Type B pancreatic cell (in vitro differentiated cells): ENCODE data around the gene KCNK6. TPM values are rescaled to one million over a fixed set of nuclear protein-coding genes. Genes with fewer than 3 reads are reported as not detected.
A peak's percentile ranks its signal among the peaks of the same experiment; 100 is the strongest.

Source experiments
- DNase-seq: peaks from one replicate; pipeline ENCODE4 v3.0.0; 2021; ENCODE audit warnings: mixed read lengths; ENCODE audit not compliant: unreplicated experiment; ENCODE audit errors: extremely low spot score
- H3K27ac Mint-ChIP-seq: 2 replicates; pipeline ENCODE4 v1.8.0; 2021; ENCODE audit warnings: mild to moderate bottlenecking, mixed read lengths
- H3K27me3 Mint-ChIP-seq: 2 replicates; pipeline ENCODE4 v1.8.0; 2021; ENCODE audit warnings: mixed read lengths
- H3K36me3 Mint-ChIP-seq: 2 replicates; pipeline ENCODE4 v1.8.0; 2021; ENCODE audit warnings: mixed read lengths
- H3K4me1 Mint-ChIP-seq: one replicate; pipeline ENCODE4 v1.8.0; 2021; ENCODE audit warnings: mixed read lengths; ENCODE audit not compliant: unreplicated experiment
- H3K4me3 Mint-ChIP-seq: 2 replicates; pipeline ENCODE4 v1.8.0; 2021; ENCODE audit warnings: mild to moderate bottlenecking, mixed read lengths
- H3K9me3 Mint-ChIP-seq: 2 replicates; pipeline ENCODE4 v1.8.0; 2021; ENCODE audit warnings: mixed read lengths
- total RNA-seq: library from RNA; stranded (reverse); gene quantifications from 2 replicates; pipeline ENCODE4 v1.2.1, GENCODE V29; 2021; ENCODE audit warnings: low replicate concordance
- TF ChIP-seq, protein P1 (sequence below): fragments of 200-600 bp; sonication (generic); conservative IDR thresholded peaks from 2 replicates; pipeline ENCODE4 v1.5.0; 2021; ENCODE audit warnings: antibody characterized with exemption, mild to moderate bottlenecking

The KCNK6 gene
- total RNA-seq, 1 donor from 2014 or later, result 5.2 TPM

DNA sequence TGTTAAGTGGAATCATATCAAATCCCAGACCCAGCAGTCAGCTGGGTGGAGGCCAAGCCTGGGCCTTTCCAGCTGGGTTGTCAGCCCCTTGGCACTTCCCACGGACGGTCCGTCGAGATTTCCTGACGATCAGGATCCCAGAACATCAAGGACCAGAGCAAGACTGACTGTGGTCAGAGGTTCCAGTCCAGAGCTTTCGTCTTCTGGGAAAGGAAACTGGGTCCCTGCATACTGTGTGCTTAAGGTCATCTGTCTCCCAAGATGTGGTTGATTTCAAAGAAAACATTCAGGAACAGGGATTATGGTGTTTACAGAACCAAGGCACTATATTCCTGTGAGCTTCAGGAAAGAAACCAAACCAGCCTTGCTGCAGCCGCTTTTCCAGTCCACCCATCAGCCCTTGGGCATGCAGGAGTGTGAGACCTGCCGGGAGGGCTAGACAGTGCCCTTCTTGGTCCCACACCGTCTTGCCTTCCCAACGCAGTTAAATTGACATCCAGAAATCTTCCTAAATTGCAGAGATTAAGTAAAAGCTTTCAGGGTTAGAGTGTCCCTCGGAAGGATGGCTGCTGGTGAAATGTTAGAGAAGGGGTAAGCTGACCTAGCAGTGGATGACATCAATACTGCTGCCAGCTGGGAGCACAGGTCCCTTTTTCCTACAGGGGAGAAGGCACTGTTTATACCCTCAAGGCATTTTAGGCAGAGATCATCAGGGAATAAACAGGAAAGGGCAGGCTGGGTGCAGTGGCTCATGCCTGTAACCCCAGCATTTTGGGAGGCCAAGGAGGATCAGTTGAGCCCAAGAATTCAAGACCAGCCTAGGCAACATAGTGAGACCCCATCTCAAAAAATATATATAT lies 20.6 kb upstream of the KCNK6 start:
- H3K27ac Mint-ChIP-seq, result peak overlapping the region; percentile 88
- no peaks in the 10 kb centered on the region for H3K4me1 Mint-ChIP-seq
- no peak for DNase-seq
- no peaks in the 10 kb centered on the region for H3K9me3 Mint-ChIP-seq
- H3K36me3 Mint-ChIP-seq, result no peaks in the 10 kb centered on the region
- TF ChIP-seq, protein P1, sequence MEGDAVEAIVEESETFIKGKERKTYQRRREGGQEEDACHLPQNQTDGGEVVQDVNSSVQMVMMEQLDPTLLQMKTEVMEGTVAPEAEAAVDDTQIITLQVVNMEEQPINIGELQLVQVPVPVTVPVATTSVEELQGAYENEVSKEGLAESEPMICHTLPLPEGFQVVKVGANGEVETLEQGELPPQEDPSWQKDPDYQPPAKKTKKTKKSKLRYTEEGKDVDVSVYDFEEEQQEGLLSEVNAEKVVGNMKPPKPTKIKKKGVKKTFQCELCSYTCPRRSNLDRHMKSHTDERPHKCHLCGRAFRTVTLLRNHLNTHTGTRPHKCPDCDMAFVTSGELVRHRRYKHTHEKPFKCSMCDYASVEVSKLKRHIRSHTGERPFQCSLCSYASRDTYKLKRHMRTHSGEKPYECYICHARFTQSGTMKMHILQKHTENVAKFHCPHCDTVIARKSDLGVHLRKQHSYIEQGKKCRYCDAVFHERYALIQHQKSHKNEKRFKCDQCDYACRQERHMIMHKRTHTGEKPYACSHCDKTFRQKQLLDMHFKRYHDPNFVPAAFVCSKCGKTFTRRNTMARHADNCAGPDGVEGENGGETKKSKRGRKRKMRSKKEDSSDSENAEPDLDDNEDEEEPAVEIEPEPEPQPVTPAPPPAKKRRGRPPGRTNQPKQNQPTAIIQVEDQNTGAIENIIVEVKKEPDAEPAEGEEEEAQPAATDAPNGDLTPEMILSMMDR, result no peak
- no peaks in the 10 kb centered on the region for H3K27me3 Mint-ChIP-seq
- H3K4me3 Mint-ChIP-seq, result no peak overlapping the region

DNA sequence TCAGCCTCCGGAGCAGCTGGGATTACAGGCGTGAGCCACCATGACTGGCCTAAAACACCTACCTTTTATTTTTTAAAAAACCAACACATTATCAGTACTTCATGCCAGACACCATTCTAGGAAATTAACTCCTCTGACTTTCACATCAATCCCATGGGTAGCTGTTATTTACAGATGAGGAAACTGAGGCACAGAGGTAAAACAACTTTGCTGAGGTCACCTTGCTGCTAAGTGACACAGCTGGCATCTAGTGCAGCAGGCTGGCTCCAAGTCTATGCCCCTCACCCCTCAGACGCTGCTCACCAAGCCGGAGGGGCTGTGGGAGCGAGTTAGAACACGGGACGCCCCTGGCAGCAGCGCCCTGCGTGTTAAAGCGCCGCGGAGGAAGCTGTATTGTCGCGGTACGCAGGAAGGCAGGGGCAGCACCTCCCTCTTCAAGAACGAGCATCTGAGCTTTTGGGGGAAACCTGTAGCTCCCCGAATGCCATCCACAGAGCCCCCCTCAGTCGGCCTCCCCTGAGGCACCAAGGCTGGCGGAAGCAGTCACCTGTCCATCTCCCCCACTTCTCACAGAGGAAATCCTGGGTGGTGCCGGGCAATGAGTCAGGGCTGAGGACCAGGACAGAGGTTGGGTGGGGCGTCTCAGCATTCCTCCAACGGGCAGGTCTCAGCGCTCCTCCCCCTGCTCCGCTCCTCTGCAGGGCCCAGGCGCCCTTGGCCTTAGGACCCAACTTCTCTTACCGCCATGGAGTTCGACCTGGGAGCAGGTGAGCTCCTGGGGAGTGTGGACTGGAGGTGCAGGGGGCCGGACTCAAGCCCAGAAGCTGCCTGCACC lies 15.9 kb upstream of the KCNK6 start, which contains the start of gene C19orf33:
Gene C19orf33 (plus strand): TSS at position 735 of the 835 bp plus-strand sequence. CDS start 11 bp downstream, at position 746.
- H3K27ac Mint-ChIP-seq, result peak within 1 kb of the TSS; percentile 96
- H3K36me3 Mint-ChIP-seq, result no peaks in the 10 kb centered on the region
- H3K27me3 Mint-ChIP-seq, result no peaks in the 10 kb centered on the region
- TF ChIP-seq, protein P1, result no peak
- H3K4me3 Mint-ChIP-seq, result peak within 1 kb of the TSS; percentile 89
- DNase-seq, result no peak
- no peaks in the 10 kb centered on the region for H3K4me1 Mint-ChIP-seq
- H3K9me3 Mint-ChIP-seq, result no peaks in the 10 kb centered on the region

DNA sequence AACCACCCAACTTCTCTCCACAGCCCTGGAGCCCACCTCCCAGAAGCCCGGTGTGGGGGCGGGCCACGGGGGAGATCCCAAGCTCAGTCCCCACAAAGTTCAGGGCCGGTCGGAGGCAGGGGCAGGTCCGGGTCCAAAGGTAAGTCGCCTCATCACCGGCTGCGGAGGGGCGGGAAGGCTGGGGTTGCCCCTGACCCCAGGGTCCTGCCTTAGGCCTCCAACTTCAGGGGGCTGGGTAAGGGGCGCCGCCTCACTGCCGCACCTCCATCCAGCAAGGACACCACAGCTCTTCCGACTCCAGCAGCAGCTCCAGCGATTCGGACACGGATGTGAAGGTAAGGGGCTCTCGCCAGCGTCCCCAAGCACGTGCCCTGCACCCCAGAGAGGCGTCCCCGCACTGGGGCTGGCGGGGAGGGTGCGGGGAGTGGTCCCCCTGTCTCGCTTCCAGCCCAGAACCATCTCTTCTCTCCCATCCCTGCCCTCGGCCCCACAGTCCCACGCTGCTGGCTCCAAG lies 15.2 kb upstream of the KCNK6 start:
- DNase-seq, result no peak
- H3K27ac Mint-ChIP-seq, result peak overlapping the region; percentile 96
- H3K4me3 Mint-ChIP-seq, result peak overlapping the region; percentile 89
- H3K9me3 Mint-ChIP-seq, result no peaks in the 10 kb centered on the region
- H3K27me3 Mint-ChIP-seq, result no peaks in the 10 kb centered on the region
- H3K36me3 Mint-ChIP-seq, result no peaks in the 10 kb centered on the region
- no peaks in the 10 kb centered on the region for H3K4me1 Mint-ChIP-seq
- TF ChIP-seq, protein P1, result no peak

DNA sequence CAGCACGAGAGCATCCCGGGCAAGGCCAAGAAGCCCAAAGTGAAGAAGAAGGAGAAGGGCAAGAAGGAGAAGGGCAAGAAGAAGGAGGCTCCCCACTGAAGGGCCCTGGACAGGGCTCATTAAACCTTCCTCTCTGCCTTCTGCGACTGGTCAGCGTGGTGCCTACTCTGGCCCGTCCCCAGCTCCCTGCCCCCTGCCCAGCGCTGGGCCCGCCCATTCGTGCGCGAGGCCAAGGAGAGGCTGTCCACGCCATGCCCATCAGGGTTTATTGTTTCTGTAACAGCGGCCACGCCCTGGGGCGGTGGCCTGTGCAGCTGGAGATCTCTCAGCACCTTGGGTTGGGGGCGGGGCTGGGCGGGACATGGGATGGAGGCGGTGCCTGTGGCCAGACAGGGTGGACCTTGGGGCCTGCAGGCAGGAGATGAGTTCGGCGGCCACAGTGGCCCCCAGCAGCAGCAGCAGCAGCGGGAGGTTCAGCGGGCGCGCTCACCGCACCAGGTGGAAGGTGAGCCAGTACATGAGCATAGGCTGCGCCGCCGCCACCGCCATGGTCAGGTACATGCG lies 14.7 kb upstream of the KCNK6 start:
- Mint-ChIP-seq H3K36me3 (no peaks in the 10 kb centered on the region), H3K4me3 (peak overlapping the region; percentile 89)
- DNase-seq, result no peak

DNA sequence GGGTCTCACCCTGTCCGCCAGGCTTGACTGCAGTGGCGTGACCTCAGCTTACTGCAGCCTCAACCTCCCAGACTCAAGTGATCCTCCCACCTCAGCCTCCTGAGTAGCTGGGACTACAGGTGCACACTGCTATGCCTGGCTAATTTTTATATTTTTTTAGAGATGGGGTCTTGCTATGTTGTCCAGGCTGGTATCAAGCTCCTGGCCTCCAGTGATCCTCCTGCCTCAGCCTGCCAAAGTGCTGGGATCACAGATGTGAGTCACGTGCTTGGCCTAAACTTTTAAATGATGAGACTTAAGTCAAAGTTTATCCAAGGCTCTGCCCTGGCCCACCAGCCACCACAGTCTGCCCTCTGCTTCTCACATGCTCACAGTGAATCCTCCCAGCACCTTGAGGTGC lies 13.4 kb upstream of the KCNK6 start:
- peaks cover 4% of the 10 kb centered on the region for H3K36me3 Mint-ChIP-seq
- H3K27ac Mint-ChIP-seq, result no peak overlapping the region
- no peak for DNase-seq
- H3K27me3 Mint-ChIP-seq, result no peaks in the 10 kb centered on the region
- TF ChIP-seq, protein P1, result no peak
- no peak overlapping the region for H3K4me3 Mint-ChIP-seq
- no peaks in the 10 kb centered on the region for H3K4me1 Mint-ChIP-seq
- H3K9me3 Mint-ChIP-seq, result no peaks in the 10 kb centered on the region

More for the DNA sequence above, 14.7 kb upstream of the KCNK6 start:
- Mint-ChIP-seq H3K27me3 (no peaks in the 10 kb centered on the region), H3K4me1 (no peaks in the 10 kb centered on the region), H3K27ac (peak overlapping the region; percentile 96), H3K9me3 (no peaks in the 10 kb centered on the region)
- TF ChIP-seq, protein P1, result no peak
